Measurements from ENCODE around the gene TMEM255B.

TMEM255B gene

GRCh38 chr13:113848431-113849260 is 89.6 kb downstream of the TMEM255B start:
- no peaks in the 10 kb centered on the region for H3K9me3 ChIP-seq
- in situ Hi-C loops (cut with MboI; ENCODE audit: low sequenced_read_pairs) = no loop called here
- H3K36me3 ChIP-seq (replicated peaks) = no peaks in the 10 kb centered on the region
- no peak overlapping the region for H3K4me3 ChIP-seq
- peak in 1 of 2 experiments; percentile 7 for DNase-seq (ENCODE audit: low spot score in 2 of 2)
- no peaks in the 10 kb centered on the region for H3K4me1 ChIP-seq
- H3K27me3 ChIP-seq (ENCODE audit: low read depth) = no peaks in the 10 kb centered on the region

GRCh38 chr13:113849546-113849945 is 90.5 kb downstream of the TMEM255B start:
- DNase-seq (ENCODE audit: low spot score in 2 of 2) = no peak
- no peak overlapping the region for H3K4me3 ChIP-seq
- no peaks in the 10 kb centered on the region for H3K4me1 ChIP-seq
- no peaks in the 10 kb centered on the region for H3K36me3 ChIP-seq (replicated peaks)
- in situ Hi-C loops (cut with MboI; ENCODE audit: low sequenced_read_pairs) = no loop called here
- no peaks in the 10 kb centered on the region for H3K27me3 ChIP-seq (ENCODE audit: low read depth)
- no peaks in the 10 kb centered on the region for H3K9me3 ChIP-seq

- no peak for DNase-seq (ENCODE audit: low spot score in 2 of 2)
- in situ Hi-C loops (cut with MboI; ENCODE audit: low sequenced_read_pairs) = no loop called here
- no peaks in the 10 kb centered on the region for H3K9me3 ChIP-seq
- H3K4me3 ChIP-seq = no peak overlapping the region
- no peaks in the 10 kb centered on the region for H3K36me3 ChIP-seq (replicated peaks)
- H3K4me1 ChIP-seq = no peaks in the 10 kb centered on the region
- no peaks in the 10 kb centered on the region for H3K27me3 ChIP-seq (ENCODE audit: low read depth)
Observed at GRCh38 chr13:113849981-113850721, 91.1 kb downstream of the TMEM255B start.

GRCh38 chr13:113850722-113851479 is 91.9 kb downstream of the TMEM255B start:
- no peaks in the 10 kb centered on the region for H3K9me3 ChIP-seq
- DNase-seq (ENCODE audit: low spot score in 2 of 2) = no peak
- H3K4me3 ChIP-seq = no peak overlapping the region
- in situ Hi-C loops (cut with MboI; ENCODE audit: low sequenced_read_pairs) = no loop called here
- no peaks in the 10 kb centered on the region for H3K4me1 ChIP-seq
- no peaks in the 10 kb centered on the region for H3K36me3 ChIP-seq (replicated peaks)
- no peaks in the 10 kb centered on the region for H3K27me3 ChIP-seq (ENCODE audit: low read depth)

GRCh38 chr13:113851480-113851803 is 92.4 kb downstream of the TMEM255B start:
- in situ Hi-C loops (cut with MboI; ENCODE audit: low sequenced_read_pairs) = no loop called here

GRCh38 chr13:113851826-113852535 is 93.0 kb downstream of the TMEM255B start:
- Histone ChIP-seq H3K4me1 (no peaks in the 10 kb centered on the region), H3K27me3 (ENCODE audit: low read depth) (no peaks in the 10 kb centered on the region), H3K9me3 (no peaks in the 10 kb centered on the region), H3K4me3 (no peak overlapping the region), H3K36me3 (replicated peaks) (no peaks in the 10 kb centered on the region)
- peak in 1 of 2 experiments; percentile 7 for DNase-seq (ENCODE audit: low spot score in 2 of 2)
- in situ Hi-C loops (cut with MboI; ENCODE audit: low sequenced_read_pairs) = no loop called here

More at GRCh38 chr13:113851480-113851803, 92.4 kb downstream of the TMEM255B start:
- no peak for DNase-seq (ENCODE audit: low spot score in 2 of 2)
- no peak overlapping the region for H3K4me3 ChIP-seq
- H3K36me3 ChIP-seq (replicated peaks) = no peaks in the 10 kb centered on the region
- H3K4me1 ChIP-seq = no peaks in the 10 kb centered on the region
- H3K27me3 ChIP-seq (ENCODE audit: low read depth) = no peaks in the 10 kb centered on the region
- H3K9me3 ChIP-seq = no peaks in the 10 kb centered on the region

GRCh38 chr13:113852536-113853517 is 93.8 kb downstream of the TMEM255B start:
- Histone ChIP-seq H3K4me3 (no peak overlapping the region), H3K4me1 (no peaks in the 10 kb centered on the region), H3K27me3 (ENCODE audit: low read depth) (no peaks in the 10 kb centered on the region), H3K9me3 (no peaks in the 10 kb centered on the region), H3K36me3 (replicated peaks) (no peaks in the 10 kb centered on the region)
- in situ Hi-C loops (cut with MboI; ENCODE audit: low sequenced_read_pairs) = no loop called here
- DNase-seq (ENCODE audit: low spot score in 2 of 2) = no peak

- in situ Hi-C loops (cut with MboI; ENCODE audit: low sequenced_read_pairs) = no loop called here
- Histone ChIP-seq H3K36me3 (replicated peaks) (no peaks in the 10 kb centered on the region), H3K4me1 (no peaks in the 10 kb centered on the region), H3K27me3 (ENCODE audit: low read depth) (no peaks in the 10 kb centered on the region), H3K4me3 (no peak overlapping the region), H3K9me3 (no peaks in the 10 kb centered on the region)
- no peak for DNase-seq (ENCODE audit: low spot score in 2 of 2)
Observed at GRCh38 chr13:113853518-113854237, 94.7 kb downstream of the TMEM255B start.

GRCh38 chr13:113854238-113855011 is 95.4 kb downstream of the TMEM255B start:
- no peak for DNase-seq (ENCODE audit: low spot score in 2 of 2)
- no peaks in the 10 kb centered on the region for H3K9me3 ChIP-seq
- no peaks in the 10 kb centered on the region for H3K4me1 ChIP-seq
- in situ Hi-C loops (cut with MboI; ENCODE audit: low sequenced_read_pairs) = no loop called here
- no peaks in the 10 kb centered on the region for H3K27me3 ChIP-seq (ENCODE audit: low read depth)
- H3K4me3 ChIP-seq = no peak overlapping the region
- H3K36me3 ChIP-seq (replicated peaks) = no peaks in the 10 kb centered on the region

- DNase-seq (ENCODE audit: low spot score in 2 of 2) = no peak
- H3K4me3 ChIP-seq = no peak overlapping the region
- H3K4me1 ChIP-seq = no peaks in the 10 kb centered on the region
Observed at GRCh38 chr13:113855012-113855921, 96.2 kb downstream of the TMEM255B start.

More at GRCh38 chr13:113855012-113855921, 96.2 kb downstream of the TMEM255B start:
- Histone ChIP-seq H3K9me3 (no peaks in the 10 kb centered on the region), H3K27me3 (ENCODE audit: low read depth) (no peaks in the 10 kb centered on the region), H3K36me3 (replicated peaks) (no peaks in the 10 kb centered on the region)
- in situ Hi-C loops (cut with MboI; ENCODE audit: low sequenced_read_pairs) = no loop called here

Measured in HAP-1 (cell line).